B cell (primary cell): ENCODE results near the gene RABEPK.

Source experiments
- EZH2 ChIP-seq: IDR thresholded peaks from 2 replicates; pipeline ENCODE4 v1.6.1; 2012; ENCODE audit warnings: borderline replicate concordance, low read depth, mild to moderate bottlenecking, moderate library complexity, low read length; ENCODE audit not compliant: insufficient read depth, poor library complexity, severe bottlenecking
- TF ChIP-seq, protein P1 (sequence below): fragments of 200-600 bp; IDR thresholded peaks from one replicate; pipeline ENCODE4 v1.8.0; 2022; ENCODE audit warnings: antibody characterized with exemption, mild to moderate bottlenecking

DNA sequence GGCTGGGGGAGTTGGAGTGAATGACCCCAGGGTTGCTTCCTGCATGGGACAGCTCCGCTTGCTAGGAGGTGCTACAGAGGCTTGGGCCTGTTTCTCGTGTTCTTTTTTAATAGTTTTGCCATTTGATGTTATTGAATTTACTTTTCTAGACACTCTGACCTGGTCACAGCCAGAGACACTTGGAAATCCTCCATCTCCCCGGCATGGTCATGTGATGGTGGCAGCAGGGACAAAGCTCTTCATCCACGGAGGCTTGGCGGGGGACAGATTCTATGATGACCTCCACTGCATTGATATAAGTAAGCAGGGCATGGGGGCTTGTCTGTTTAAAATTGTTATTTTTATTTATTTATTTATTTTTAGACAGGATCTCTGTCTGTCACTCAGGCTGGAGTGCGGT is 27.4 kb downstream of the RABEPK start:
- TF ChIP-seq, protein P1, sequence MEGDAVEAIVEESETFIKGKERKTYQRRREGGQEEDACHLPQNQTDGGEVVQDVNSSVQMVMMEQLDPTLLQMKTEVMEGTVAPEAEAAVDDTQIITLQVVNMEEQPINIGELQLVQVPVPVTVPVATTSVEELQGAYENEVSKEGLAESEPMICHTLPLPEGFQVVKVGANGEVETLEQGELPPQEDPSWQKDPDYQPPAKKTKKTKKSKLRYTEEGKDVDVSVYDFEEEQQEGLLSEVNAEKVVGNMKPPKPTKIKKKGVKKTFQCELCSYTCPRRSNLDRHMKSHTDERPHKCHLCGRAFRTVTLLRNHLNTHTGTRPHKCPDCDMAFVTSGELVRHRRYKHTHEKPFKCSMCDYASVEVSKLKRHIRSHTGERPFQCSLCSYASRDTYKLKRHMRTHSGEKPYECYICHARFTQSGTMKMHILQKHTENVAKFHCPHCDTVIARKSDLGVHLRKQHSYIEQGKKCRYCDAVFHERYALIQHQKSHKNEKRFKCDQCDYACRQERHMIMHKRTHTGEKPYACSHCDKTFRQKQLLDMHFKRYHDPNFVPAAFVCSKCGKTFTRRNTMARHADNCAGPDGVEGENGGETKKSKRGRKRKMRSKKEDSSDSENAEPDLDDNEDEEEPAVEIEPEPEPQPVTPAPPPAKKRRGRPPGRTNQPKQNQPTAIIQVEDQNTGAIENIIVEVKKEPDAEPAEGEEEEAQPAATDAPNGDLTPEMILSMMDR: no peak
- TF ChIP-seq EZH2: no peak
